Fibroblast of pulmonary artery (primary cell): ENCODE measurements around the gene FGL2.
"Not testable (repeated sequence)": the region's sequence is repeated elsewhere in the genome, so short reads cannot be mapped to it uniquely, and the experiment has no call there.

ENCODE experiments used
- DNase-seq: peaks from one replicate; pipeline ENCODE4 v3.0.0-alpha.2; 2010; ENCODE audit warnings: low read depth
- H3K4me3 ChIP-seq: replicated peaks from 2 replicates; pipeline ENCODE4 v1.5.1; 2011; ENCODE audit warnings: low read depth, mild to moderate bottlenecking, control low read depth, low read length, moderate library complexity
- TF ChIP-seq, protein P1 (sequence below): IDR thresholded peaks from 2 replicates; pipeline ENCODE4 v1.5.1; 2011; ENCODE audit warnings: mild to moderate bottlenecking, control low read depth, low read length, inconsistent platforms; ENCODE audit errors: missing control alignments

FGL2 gene

DNA sequence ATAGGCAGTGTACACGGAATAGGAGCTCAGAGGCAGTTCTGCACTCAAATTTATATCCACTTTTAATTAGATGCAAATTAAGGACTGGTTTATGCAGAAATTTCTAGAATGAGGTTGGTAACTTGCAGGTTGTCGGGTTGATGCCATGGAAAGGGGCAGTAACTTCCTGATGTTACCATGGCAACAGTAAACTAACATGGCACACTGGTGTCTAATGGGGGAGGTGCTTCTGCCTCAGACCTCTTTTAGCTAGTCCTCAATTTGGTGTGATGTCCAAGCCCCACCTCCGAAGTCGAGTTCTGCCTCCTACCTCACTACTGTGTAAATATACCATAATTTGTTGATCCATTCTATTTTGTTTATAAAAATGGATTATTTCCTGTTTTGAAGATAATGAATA is 25.2 kb downstream of the FGL2 start:
- not testable (repeated sequence) for DNase-seq, H3K4me3 ChIP-seq

DNA sequence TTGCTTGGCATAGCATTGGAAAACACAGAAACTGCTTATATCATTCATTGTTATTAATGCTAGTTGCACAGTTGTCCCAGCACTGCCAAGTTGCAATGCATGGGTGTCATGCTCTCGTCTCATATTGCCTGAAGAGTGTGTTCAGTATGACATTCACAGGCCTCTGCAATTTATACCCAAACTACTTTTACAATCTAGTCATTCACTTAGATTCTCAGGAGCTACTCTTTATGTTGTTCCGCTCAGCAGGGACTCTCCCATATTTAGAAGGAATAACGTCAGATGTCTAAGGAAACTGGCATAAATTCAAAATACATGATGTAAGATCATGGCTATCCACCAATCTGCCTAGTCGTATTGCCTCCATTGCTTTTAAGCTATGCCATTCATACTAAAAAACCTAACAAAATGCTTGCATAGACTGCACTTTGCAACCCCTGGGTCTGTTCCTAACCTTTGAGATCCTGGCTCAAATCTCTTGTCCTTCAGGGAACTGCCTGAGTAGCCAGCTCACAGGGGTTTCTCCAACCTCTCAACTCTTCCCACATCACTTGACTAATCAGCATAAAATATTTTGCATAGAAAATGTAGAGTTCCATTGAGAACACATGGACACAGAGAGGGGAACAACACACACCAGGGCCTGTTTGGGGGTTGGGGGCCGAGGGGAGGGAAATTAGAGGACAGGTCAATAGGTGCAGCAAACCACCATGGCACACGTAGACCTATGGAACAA is 27.0 kb downstream of the FGL2 start:
- H3K4me3 ChIP-seq, DNase-seq: not testable (repeated sequence)

DNA sequence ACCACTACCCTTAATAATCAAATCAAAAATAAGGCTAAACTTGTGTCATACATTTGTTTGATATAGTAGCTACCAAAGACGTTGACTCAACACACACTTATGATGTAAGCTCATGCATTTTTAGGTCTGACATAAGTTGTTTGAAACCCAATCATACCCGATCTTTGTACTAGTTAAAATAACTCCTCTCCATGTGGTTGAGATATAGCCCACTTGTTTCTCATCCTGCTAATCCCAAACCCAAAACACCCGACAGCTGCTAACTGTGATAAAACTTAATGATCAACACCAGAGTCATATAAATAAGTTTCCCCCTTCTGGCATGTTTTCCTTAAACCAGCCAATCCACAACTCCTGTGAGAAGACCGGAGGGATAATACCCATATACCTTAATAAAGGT is 28.5 kb downstream of the FGL2 start:
- not testable (repeated sequence) for H3K4me3 ChIP-seq, DNase-seq

DNA sequence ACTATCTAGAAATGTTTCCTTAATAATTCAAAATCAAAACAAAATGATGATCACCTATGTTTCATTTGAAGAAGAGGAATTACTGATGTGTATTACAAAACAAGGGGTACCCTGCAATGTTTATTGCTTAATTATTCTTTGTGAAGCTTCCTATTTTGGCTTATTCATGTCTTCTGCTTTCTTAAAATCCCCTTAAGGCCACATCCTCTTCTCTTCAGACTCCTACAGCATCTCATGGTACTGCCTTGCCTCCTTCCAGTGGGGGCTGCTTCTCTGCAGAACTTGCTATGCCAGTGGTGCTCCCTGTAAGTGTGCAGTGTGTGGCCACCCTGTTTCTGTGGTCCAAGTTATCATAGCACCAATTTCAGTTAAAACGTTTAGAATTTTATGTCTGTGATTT is 42.2 kb downstream of the FGL2 start:
- H3K4me3 ChIP-seq = no peak overlapping the region
- TF ChIP-seq, protein P1, sequence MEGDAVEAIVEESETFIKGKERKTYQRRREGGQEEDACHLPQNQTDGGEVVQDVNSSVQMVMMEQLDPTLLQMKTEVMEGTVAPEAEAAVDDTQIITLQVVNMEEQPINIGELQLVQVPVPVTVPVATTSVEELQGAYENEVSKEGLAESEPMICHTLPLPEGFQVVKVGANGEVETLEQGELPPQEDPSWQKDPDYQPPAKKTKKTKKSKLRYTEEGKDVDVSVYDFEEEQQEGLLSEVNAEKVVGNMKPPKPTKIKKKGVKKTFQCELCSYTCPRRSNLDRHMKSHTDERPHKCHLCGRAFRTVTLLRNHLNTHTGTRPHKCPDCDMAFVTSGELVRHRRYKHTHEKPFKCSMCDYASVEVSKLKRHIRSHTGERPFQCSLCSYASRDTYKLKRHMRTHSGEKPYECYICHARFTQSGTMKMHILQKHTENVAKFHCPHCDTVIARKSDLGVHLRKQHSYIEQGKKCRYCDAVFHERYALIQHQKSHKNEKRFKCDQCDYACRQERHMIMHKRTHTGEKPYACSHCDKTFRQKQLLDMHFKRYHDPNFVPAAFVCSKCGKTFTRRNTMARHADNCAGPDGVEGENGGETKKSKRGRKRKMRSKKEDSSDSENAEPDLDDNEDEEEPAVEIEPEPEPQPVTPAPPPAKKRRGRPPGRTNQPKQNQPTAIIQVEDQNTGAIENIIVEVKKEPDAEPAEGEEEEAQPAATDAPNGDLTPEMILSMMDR = no peak
- peak; percentile 17 for DNase-seq

DNA sequence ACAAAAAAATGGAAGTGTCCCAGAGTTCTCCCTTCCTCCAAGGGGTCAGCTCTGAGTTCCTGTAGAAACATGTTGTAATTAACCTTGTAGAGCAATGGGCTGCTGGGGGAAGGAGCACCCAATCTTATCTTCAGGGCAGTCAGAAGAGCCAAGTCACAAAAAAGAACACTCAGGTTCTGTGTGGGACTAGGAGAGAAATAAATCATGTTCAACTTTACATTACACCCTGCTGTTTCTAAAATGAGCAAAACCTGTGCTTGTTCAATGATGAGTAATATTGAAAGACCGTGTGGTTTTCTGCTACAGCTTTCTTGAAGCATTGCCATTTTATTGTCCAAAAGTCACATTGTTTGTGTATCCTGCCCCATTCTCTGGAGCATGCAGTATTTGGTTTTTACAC is 42.6 kb downstream of the FGL2 start:
- not testable (repeated sequence) for DNase-seq, H3K4me3 ChIP-seq

DNA sequence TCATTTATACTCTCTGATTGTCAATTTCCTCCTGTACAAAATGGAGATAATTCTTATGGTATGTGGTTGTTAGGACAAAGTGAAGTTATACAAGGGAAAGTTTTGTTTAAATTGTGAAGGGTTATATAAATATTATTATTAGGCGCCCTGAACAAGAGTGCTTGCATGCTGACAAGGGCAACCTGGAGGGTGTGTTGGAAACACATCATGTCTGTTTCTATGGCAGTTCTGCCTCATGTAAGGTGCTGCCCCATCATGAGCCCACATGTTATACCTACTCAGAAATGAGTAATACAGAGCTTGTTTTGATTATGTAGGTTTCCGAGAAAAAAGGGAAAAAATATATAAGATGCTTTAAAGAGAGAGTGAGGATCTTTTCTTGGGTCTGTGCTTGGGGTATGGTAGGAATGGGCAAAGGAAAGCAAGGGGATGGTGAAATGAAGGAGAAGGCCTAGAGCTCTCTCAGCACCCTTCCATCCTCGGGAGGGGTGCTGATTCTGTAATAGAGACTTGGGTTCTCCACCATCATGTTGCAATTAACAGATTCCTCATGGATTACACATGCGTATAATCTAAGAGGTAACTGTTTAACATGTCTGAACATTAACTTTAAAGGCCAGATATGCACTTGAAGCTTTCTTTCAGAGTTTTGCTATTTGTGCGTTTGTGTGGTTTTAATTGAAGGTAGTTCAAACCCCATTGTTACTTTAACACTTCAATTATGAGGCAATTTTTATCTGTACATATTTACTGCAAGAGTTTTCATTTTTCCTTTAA is 43.8 kb downstream of the FGL2 start:
- DNase-seq, H3K4me3 ChIP-seq: not testable (repeated sequence)

DNA sequence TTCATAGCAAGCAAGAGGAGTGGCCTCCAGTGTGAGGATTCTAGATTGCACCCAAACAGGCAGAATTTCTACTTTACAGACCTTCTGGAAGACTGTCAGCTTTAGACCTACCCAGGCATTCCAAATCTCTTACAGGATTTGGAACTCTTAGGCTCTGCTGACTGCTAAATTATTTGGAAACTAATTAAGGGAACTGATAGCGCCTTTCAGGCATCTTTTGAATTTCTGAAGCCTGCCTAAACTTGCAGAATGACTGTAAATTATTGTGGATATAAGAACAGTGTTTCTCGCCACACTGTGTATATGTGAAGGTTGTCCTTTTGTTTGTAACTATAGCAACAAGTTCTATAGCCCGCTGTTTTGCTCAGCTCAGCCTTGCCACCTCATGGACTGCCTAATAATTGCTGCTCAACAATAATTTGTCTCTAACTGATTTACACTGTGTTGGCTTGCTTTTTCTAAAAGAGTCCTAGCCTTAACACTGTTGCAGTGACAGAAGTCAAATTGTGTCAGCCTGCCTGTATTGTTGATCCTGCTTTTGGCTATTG is 44.6 kb downstream of the FGL2 start:
- H3K4me3 ChIP-seq, DNase-seq: not testable (repeated sequence)

DNA sequence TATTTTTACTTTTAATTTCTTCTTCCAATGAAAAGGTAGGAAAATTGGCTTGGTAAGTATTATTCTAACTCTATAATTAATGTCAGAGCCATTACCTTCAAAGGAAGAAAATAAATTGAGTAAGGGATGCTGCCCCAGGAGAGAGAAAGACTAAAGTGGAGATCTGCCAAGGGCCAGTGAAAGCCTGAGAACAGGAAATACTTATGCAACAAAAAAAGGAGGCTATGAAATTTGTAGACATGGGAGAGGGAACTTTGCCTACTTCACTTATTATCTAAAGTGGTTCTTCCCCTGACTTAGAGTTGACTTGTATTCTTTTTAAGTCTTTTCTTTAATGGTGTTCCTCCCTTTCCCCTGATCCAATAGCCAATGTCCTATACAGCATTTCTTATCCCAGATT is 47.4 kb downstream of the FGL2 start:
- not testable (repeated sequence) for H3K4me3 ChIP-seq
- DNase-seq = peak; percentile 71
